A673 (cell line): ENCODE data around the gene DIP2B. TPM values are rescaled to one million over a fixed set of nuclear protein-coding genes. Genes with fewer than 3 reads are reported as not detected.

Experiments
- BruUV-seq: library from RNA; stranded (reverse); fragments of 400-500 nt; replicated peaks from 2 replicates; lab custom pipeline; 2021; lab: Mats Ljungman, UMichigan
- CTCF ChIA-PET: fragments of 300-600 bp; sonication (Branson Sonifier 250); formaldehyde crosslinking; loops from one replicate; lab custom pipeline; 2022; ENCODE audit warnings: antibody characterized with exemption; lab: Charles Lee
- POLR2A ChIA-PET: fragments of 300-600 bp; sonication (Branson Sonifier 250); formaldehyde crosslinking; loops from one replicate; lab custom pipeline; 2022; ENCODE audit warnings: antibody characterized with exemption; ENCODE audit not compliant: low non-redundant PET; lab: Charles Lee
- DNase-seq: peaks from one replicate; pipeline ENCODE4 v3.0.0-alpha.2; 2015; ENCODE audit warnings: low spot score
- H3K27ac ChIP-seq: fragments of 200-600 bp; sonication (generic); 2 replicates; pipeline ENCODE4 v1.5.1; 2016; ENCODE audit warnings: mixed run types, low read depth, mild to moderate bottlenecking, mixed read lengths, antibody characterized with exemption, low read length; ENCODE audit not compliant: poor library complexity, severe bottlenecking
- H3K27me3 ChIP-seq: fragments of 200-600 bp; sonication (generic); replicated peaks from 2 replicates; pipeline ENCODE4 v1.6.1; 2017; ENCODE audit warnings: mixed run types, low read depth, mild to moderate bottlenecking, mixed read lengths, antibody characterized with exemption, low read length; ENCODE audit not compliant: insufficient read depth, poor library complexity
- H3K36me3 ChIP-seq: fragments of 200-600 bp; sonication (generic); 2 replicates; pipeline ENCODE4 v1.6.1; 2016; ENCODE audit warnings: mixed run types, mild to moderate bottlenecking, mixed read lengths, antibody characterized with exemption, low read length; ENCODE audit not compliant: insufficient read depth, poor library complexity, severe bottlenecking
- H3K4me1 ChIP-seq: fragments of 200-600 bp; sonication (generic); 2 replicates; pipeline ENCODE4 v1.6.1; 2017; ENCODE audit warnings: mixed run types, mild to moderate bottlenecking, mixed read lengths, antibody characterized with exemption, low read length; ENCODE audit not compliant: insufficient read depth, poor library complexity, severe bottlenecking
- H3K4me3 ChIP-seq: fragments of 200-600 bp; sonication (generic); 2 replicates; pipeline ENCODE4 v1.5.1; 2016; ENCODE audit warnings: low read depth, mixed run types, mild to moderate bottlenecking, mixed read lengths, low read length; ENCODE audit not compliant: poor library complexity, severe bottlenecking
- H3K9me3 ChIP-seq: fragments of 200-600 bp; sonication (generic); 2 replicates; pipeline ENCODE4 v1.6.1; 2016; ENCODE audit warnings: mixed run types, low read depth, mild to moderate bottlenecking, mixed read lengths, antibody characterized with exemption, low read length; ENCODE audit not compliant: poor library complexity, severe bottlenecking
- CTCF ChIP-seq: fragments of 300-800, 200-600 bp; sonication (generic); conservative IDR thresholded peaks from 2 replicates; pipeline ENCODE4 v1.5.1; 2017; ENCODE audit warnings: low read depth, mild to moderate bottlenecking, antibody characterized with exemption, low read length, moderate library complexity, mixed read lengths
- EZH2 ChIP-seq: fragments of 200-600 bp; sonication (generic); IDR thresholded peaks from 2 replicates; pipeline ENCODE4 v1.6.1; 2017; ENCODE audit warnings: borderline replicate concordance, low read depth, mild to moderate bottlenecking, mixed read lengths, antibody characterized with exemption, low read length; ENCODE audit not compliant: poor library complexity, severe bottlenecking
- intact Hi-C: fragments of 100-400 bp; cut with micrococcal nuclease; formaldehyde crosslinking; loops from one replicate; pipeline ENCODE4 v1.10.0; 2022; ENCODE audit not compliant: unreplicated experiment
- total RNA-seq: library from RNA; stranded (reverse); gene quantifications from 2 replicates; pipeline ENCODE4 v1.2.3, GENCODE V29; 2021

Gene DIP2B
- total RNA-seq, 1 experiment from 2014 or later: 40.5 TPM

DNA sequence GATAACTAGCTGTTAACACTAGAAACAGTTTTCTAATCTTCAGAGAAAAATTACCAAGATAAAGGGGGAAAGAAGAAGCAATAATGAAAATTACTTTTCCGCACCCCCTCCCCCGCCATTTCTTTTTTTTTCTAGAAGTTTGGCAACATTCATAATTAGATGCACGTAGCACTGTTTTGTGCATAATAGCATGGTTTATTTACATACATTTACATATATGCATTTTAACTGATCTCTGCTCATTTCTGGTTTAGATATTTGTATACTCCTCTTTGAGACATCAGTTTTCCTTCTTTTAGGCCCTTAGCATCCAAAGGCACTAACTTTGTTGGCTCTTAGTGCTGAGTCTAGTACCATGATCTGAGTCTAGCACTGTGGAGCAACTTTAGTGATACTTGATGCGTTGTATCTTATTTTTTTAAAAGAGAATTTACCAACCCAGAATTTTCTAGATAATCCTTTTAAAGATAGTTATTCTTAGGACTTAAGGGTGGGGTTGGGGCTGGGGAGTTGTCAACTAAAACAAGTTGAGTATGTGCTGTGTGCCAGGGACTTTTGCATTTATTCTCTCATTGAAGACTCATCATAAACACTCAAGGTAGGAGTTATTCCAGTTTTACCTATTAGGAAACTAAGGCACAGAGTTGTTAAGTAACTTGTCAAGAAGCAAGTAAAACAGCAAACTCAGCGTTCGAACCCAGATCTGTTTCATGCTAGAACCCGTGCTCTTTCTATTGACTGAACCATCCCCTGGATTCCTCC is 110.5 kb downstream of the DIP2B start:
- BruUV-seq: no TSS peak
- POLR2A ChIA-PET: no interaction called here
- no peaks in the 10 kb centered on the region for H3K9me3 ChIP-seq
- CTCF ChIA-PET: no interaction called here
- H3K4me3 ChIP-seq: no peak overlapping the region
- no peaks in the 10 kb centered on the region for H3K36me3 ChIP-seq
- H3K4me1 ChIP-seq: peaks cover 66% of the 10 kb centered on the region
- TF ChIP-seq EZH2 (no peak), CTCF (no peak)
- intact Hi-C loops: no loop called here
- no peaks in the 10 kb centered on the region for H3K27me3 ChIP-seq
- H3K27ac ChIP-seq: peak overlapping the region; percentile 73
- no peak for DNase-seq

- Histone ChIP-seq H3K36me3 (no peaks in the 10 kb centered on the region), H3K27ac (peak overlapping the region; percentile 32), H3K4me3 (no peak overlapping the region), H3K27me3 (no peaks in the 10 kb centered on the region), H3K9me3 (no peaks in the 10 kb centered on the region), H3K4me1 (peaks cover 70% of the 10 kb centered on the region)
- CTCF ChIA-PET: no interaction called here
- no TSS peak for BruUV-seq
- intact Hi-C loops: no loop called here
- no peak for DNase-seq
- POLR2A ChIA-PET: no interaction called here
- TF ChIP-seq CTCF (no peak), EZH2 (no peak)
These were observed 111.1 kb downstream of the DIP2B start for GRCh38 chr12:50615907-50616296.

GRCh38 chr12:50617657-50618056 is 112.9 kb downstream of the DIP2B start:
- no TSS peak for BruUV-seq
- peaks cover 72% of the 10 kb centered on the region for H3K4me1 ChIP-seq
- ChIA-PET CTCF (no interaction called here), POLR2A (no interaction called here)
- no peak for DNase-seq
- no peaks in the 10 kb centered on the region for H3K36me3 ChIP-seq
- no peak for TF ChIP-seq EZH2
- TF ChIP-seq CTCF: no peak
- no peak overlapping the region for H3K4me3 ChIP-seq
- no peak overlapping the region for H3K27ac ChIP-seq
- intact Hi-C loops: no loop called here
- H3K27me3 ChIP-seq: no peaks in the 10 kb centered on the region
- no peaks in the 10 kb centered on the region for H3K9me3 ChIP-seq
